GM12878 (cell line): ENCODE measurements around the gene MBD6. TPM values are rescaled to one million over a fixed set of nuclear protein-coding genes. Genes with fewer than 3 reads are reported as not detected.

ENCODE experiments used
- ATAC-seq: fragments of 200-7000 bp; cut with Tn5 transposase; 3 replicates; pipeline ENCODE4 v1.9.1; 2020; ENCODE audit warnings: mild to moderate bottlenecking, moderate library complexity
- BruUV-seq: library from RNA; stranded (reverse); fragments of 400-500 nt; replicated peaks from 2 replicates; lab custom pipeline; 2021; lab: Mats Ljungman, UMichigan
- CTCF ChIA-PET: fragments of 300-600 bp; sonication (Branson Sonifier 250); formaldehyde crosslinking; extraction: SDS; loops from one replicate; lab custom pipeline; 2021; ENCODE audit warnings: inconsistent platforms; lab: Yijun Ruan, JAX
- POLR2A ChIA-PET: fragments of 350-600 bp; formaldehyde crosslinking; extraction: SDS; loops from one replicate; lab custom pipeline; 2021; ENCODE audit warnings: inconsistent platforms; lab: Charles Lee
- RAD21 ChIA-PET: fragments of 300-600 bp; sonication (Branson Sonifier 250); formaldehyde crosslinking; loops from one replicate; lab custom pipeline; 2023; ENCODE audit warnings: antibody characterized with exemption; ENCODE audit not compliant: unreplicated experiment; lab: Charles Lee
- SMC1A ChIA-PET: fragments of 300-600 bp; sonication (Branson Sonifier 250); formaldehyde crosslinking; loops from one replicate; lab custom pipeline; 2023; ENCODE audit not compliant: unreplicated experiment, uncharacterized antibody; lab: Charles Lee
- DNase-seq: peaks from one replicate; pipeline ENCODE4 v3.0.0-alpha.2; 2011; ENCODE audit warnings: low read depth, low spot score
- FAIRE-seq: peaks from 3 replicates; lab custom pipeline; 2011; peaks lifted over from hg19 to GRCh38; lab: Jason Lieb, UNC
- H2AFZ ChIP-seq: 2 replicates; pipeline ENCODE4 v1.6.0; 2011; ENCODE audit warnings: low read depth, low read length, control low read depth; ENCODE audit not compliant: control insufficient read depth
- H3K27ac ChIP-seq: 2 replicates; pipeline ENCODE4 v1.5.1; 2011; ENCODE audit warnings: control low read depth; ENCODE audit not compliant: control insufficient read depth, insufficient read depth
- H3K27me3 ChIP-seq, 2 experiments: replicated peaks in 1 of 2; 2 replicates each; pipeline versions ENCODE4 v1.6.0 to v1.6.1; 2011; ENCODE audit warnings: low read length in 1 of 2; ENCODE audit not compliant: control insufficient read depth in 2 of 2, insufficient read depth in 2 of 2
- H3K36me3 ChIP-seq, 2 experiments: 2 replicates each; pipeline ENCODE4 v1.5.1; 2011; ENCODE audit warnings: low read length in 1 of 2; ENCODE audit not compliant: control insufficient read depth in 2 of 2, insufficient read depth in 2 of 2
- H3K4me1 ChIP-seq: 2 replicates; pipeline ENCODE4 v1.6.1; 2011; ENCODE audit warnings: mild to moderate bottlenecking, low read length, moderate library complexity, mixed read lengths; ENCODE audit not compliant: control insufficient read depth, insufficient read depth
- H3K4me2 ChIP-seq: 2 replicates; pipeline ENCODE4 v1.6.0; 2011; ENCODE audit warnings: control low read depth; ENCODE audit not compliant: control insufficient read depth, insufficient read depth
- H3K4me3 ChIP-seq: fragments of 200-600 bp; sonication (generic); 2 replicates; pipeline ENCODE4 v1.5.1; 2016
- H3K79me2 ChIP-seq: 2 replicates; pipeline ENCODE4 v1.6.0; 2011; ENCODE audit warnings: low read length; ENCODE audit not compliant: control insufficient read depth, insufficient read depth
- H3K9ac ChIP-seq: 2 replicates; pipeline ENCODE4 v1.8.0; 2011; ENCODE audit warnings: low read length, control low read depth, mixed read lengths; ENCODE audit not compliant: control insufficient read depth, insufficient read depth
- H3K9me3 ChIP-seq: replicated peaks from 3 replicates; pipeline ENCODE4 v1.5.1; 2011; ENCODE audit warnings: mild to moderate bottlenecking, low read length; ENCODE audit not compliant: control insufficient read depth, insufficient read depth
- H4K20me1 ChIP-seq: 2 replicates; pipeline ENCODE4 v1.6.0; 2011; ENCODE audit not compliant: control insufficient read depth, insufficient read depth
- CEBPB ChIP-seq, 2 experiments: fragments of 150-350 bp in 1 of 2; IDR thresholded peaks; 2 replicates each; pipeline ENCODE4 v1.6.1; 2012 to 2014; ENCODE audit warnings: low read depth in 2 of 2, low read length in 2 of 2, borderline replicate concordance in 1 of 2, inconsistent platforms in 1 of 2
- CTCF ChIP-seq, 3 experiments: IDR thresholded peaks in 2 of 3; conservative IDR thresholded peaks in 1 of 3; 2 replicates each; pipeline ENCODE4 v1.5.1; 2011; ENCODE audit warnings: low read depth in 3 of 3, low read length in 3 of 3, mild to moderate bottlenecking in 3 of 3, control low read depth in 2 of 3, moderate library complexity in 2 of 3, inconsistent platforms in 1 of 3, mixed read lengths in 1 of 3; ENCODE audit not compliant: control insufficient read depth in 2 of 3, insufficient read depth in 1 of 3; ENCODE audit errors: extremely low read depth in 1 of 3
- DPF2 ChIP-seq: fragments of 450-650 bp; IDR thresholded peaks from 2 replicates; pipeline ENCODE4 v1.6.1; 2017; ENCODE audit warnings: mild to moderate bottlenecking
- EGR1 ChIP-seq, 2 experiments: IDR thresholded peaks; 1 replicate in 1 of 2; 2 replicates in 1 of 2; pipeline ENCODE4 v1.6.1; 2011 to 2012; ENCODE audit warnings: low read depth in 2 of 2, low read length in 2 of 2, borderline replicate concordance in 1 of 2, mild to moderate bottlenecking in 1 of 2, moderate library complexity in 1 of 2
- ETV6 ChIP-seq, 2 experiments: fragments of 450-650 bp in 1 of 2; IDR thresholded peaks in 1 of 2; conservative IDR thresholded peaks in 1 of 2; 2 replicates each; pipeline ENCODE4 v1.6.1; 2014; ENCODE audit warnings: antibody characterized with exemption in 1 of 2, borderline replicate concordance in 1 of 2, low read depth in 1 of 2, mild to moderate bottlenecking in 1 of 2, moderate library complexity in 1 of 2
- FOXK2 ChIP-seq: fragments of 450-650 bp; IDR thresholded peaks from 2 replicates; pipeline ENCODE4 v1.6.1; 2017; ENCODE audit warnings: mild to moderate bottlenecking, moderate library complexity
- HCFC1 ChIP-seq: fragments of 150-350 bp; IDR thresholded peaks from 2 replicates; pipeline ENCODE4 v1.6.1; 2014; ENCODE audit warnings: low read length
- HDAC6 ChIP-seq: fragments of 200-600 bp; sonication (generic); IDR thresholded peaks from one replicate; pipeline ENCODE4 v1.8.0; 2017; ENCODE audit warnings: antibody characterized with exemption; ENCODE audit not compliant: unreplicated experiment
- MAX ChIP-seq: IDR thresholded peaks from 2 replicates; pipeline ENCODE4 v1.6.1; 2012; ENCODE audit warnings: low read depth, low read length, improper control_type of control experiment
- MEF2B ChIP-seq: fragments of 450-650 bp; IDR thresholded peaks from 2 replicates; pipeline ENCODE4 v1.6.1; 2018; ENCODE audit warnings: mild to moderate bottlenecking, moderate library complexity; ENCODE audit not compliant: partially characterized antibody, poor library complexity, severe bottlenecking
- MLLT1 ChIP-seq: fragments of 450-650 bp; IDR thresholded peaks from 2 replicates; pipeline ENCODE4 v1.6.1; 2016; ENCODE audit warnings: mild to moderate bottlenecking
- MYB ChIP-seq: fragments of 150-350 bp; IDR thresholded peaks from 2 replicates; pipeline ENCODE4 v1.6.1; 2014; ENCODE audit warnings: mild to moderate bottlenecking, low read depth, low read length, borderline replicate concordance
- PML ChIP-seq: IDR thresholded peaks from 2 replicates; pipeline ENCODE4 v1.6.1; 2012; ENCODE audit warnings: low read length, inconsistent platforms
- SMARCA5 ChIP-seq: fragments of 450-650 bp; IDR thresholded peaks from 2 replicates; pipeline ENCODE4 v1.6.1; 2017; ENCODE audit warnings: mild to moderate bottlenecking
- SREBF1 ChIP-seq: IDR thresholded peaks from 2 replicates; pipeline ENCODE4 v1.6.1; 2012; ENCODE audit warnings: mild to moderate bottlenecking, low read length
- TCF12 ChIP-seq: IDR thresholded peaks from 2 replicates; pipeline ENCODE4 v1.6.1; 2011; ENCODE audit warnings: low read depth, mild to moderate bottlenecking, low read length
- TCF3 ChIP-seq: IDR thresholded peaks from 2 replicates; pipeline ENCODE4 v1.6.1; 2012; ENCODE audit warnings: low read depth, mild to moderate bottlenecking, low read length, borderline replicate concordance; ENCODE audit not compliant: insufficient read depth
- YBX1 ChIP-seq: fragments of 450-650 bp; IDR thresholded peaks from 2 replicates; pipeline ENCODE4 v1.6.1; 2016; ENCODE audit warnings: antibody characterized with exemption
- YY1 ChIP-seq: IDR thresholded peaks from 2 replicates; pipeline ENCODE4 v1.6.1; 2011; ENCODE audit warnings: low read depth, mild to moderate bottlenecking, low read length
- WGBS: methylation state at CpG from one replicate; pipeline ENCODE4 v1.1.6; 2016; ENCODE audit warnings: low lambda C conversion rate; ENCODE audit not compliant: insufficient replicate concordance, insufficient coverage; ENCODE audit errors: missing lambda C conversion rate; 5-methylcytosine and 5-hydroxymethylcytosine counted together
- in situ Hi-C: fragments of 300-500 bp; cut with MboI; formaldehyde crosslinking; loops from 9 replicates; pipeline ENCODE4 v1.14.3; 2018; ENCODE audit warnings: mixed read lengths
- intact Hi-C: fragments of 100-400 bp; cut with micrococcal nuclease; formaldehyde crosslinking; loops from one replicate; pipeline ENCODE4 v1.14.2; 2022; ENCODE audit not compliant: unreplicated experiment
- polyA plus RNA-seq, 11 experiments: library from polyadenylated mRNA; depleted of rRNA in 4 of 11; unstranded in 6 of 11; stranded (reverse) in 5 of 11; fragments of >200 nt; fragmentation: Nextera tagmentation in 4 of 11; fragmentation: Illumina TruSeq in 1 of 11; extraction: Ambion mirVana in 4 of 11; extraction: Trizol in 1 of 11; gene quantifications; 1 replicate in 1 of 11; 2 replicates in 10 of 11; pipeline versions ENCODE4 v1.2.1 to v1.2.3, GENCODE V29; 2011 to 2016; ENCODE audit warnings: inconsistent platforms in 2 of 11, missing spikeins in 2 of 11, low read depth in 1 of 11
- total RNA-seq, 4 experiments: library from RNA; depleted of rRNA in 3 of 4; stranded (reverse); fragments of >200 nt in 3 of 4; fragmentation: Illumina TruSeq in 1 of 4; extraction: Trizol in 1 of 4; gene quantifications; 2 replicates each; pipeline versions ENCODE4 v1.2.1 to v1.2.3, GENCODE V29; 2013 to 2021

MBD6 gene
- total and polyA plus RNA-seq, 10 of the 15 experiments (the other 5 are each of a cell fraction or from before 2014, with no cell fraction given), result 1.5 to 52.7 (median 6.8) TPM

- CTCF ChIA-PET, result interaction anchor here (4.3 kb wide), 1 partner anchor 22 kb away, joined by 19 read pairs; no protein-coding TSS in a partner anchor
- Histone ChIP-seq H3K9me3 (no peaks in the 10 kb centered on the region), H3K9ac (no peak overlapping the region), H3K79me2 (no peaks in the 10 kb centered on the region), H2AFZ (no peak overlapping the region), H3K4me2 (no peak overlapping the region), H3K27me3 (no peaks in the 10 kb centered on the region), H3K27ac (no peak overlapping the region), H3K4me3 (no peak overlapping the region), H3K36me3 (no peaks in the 10 kb centered on the region), H3K4me1 (no peaks in the 10 kb centered on the region), H4K20me1 (no peaks in the 10 kb centered on the region)
- 34% methylated on average over 2 of the region's 2 CpGs for WGBS
- intact Hi-C loops, result no loop called here
- TF ChIP-seq TCF3, result no peak
- no peak for TF ChIP-seq MAX
- TF ChIP-seq MYB, result no peak
- TF ChIP-seq TCF12, result no peak
- TF ChIP-seq HCFC1, result no peak
- no peak for TF ChIP-seq PML
- TF ChIP-seq SREBF1, result no peak
- TF ChIP-seq MEF2B, result no peak
- TF ChIP-seq ETV6 (conservative IDR thresholded peaks at IDR 0.05 in 1 of 2, IDR thresholded peaks at IDR 0.05 in 1 of 2; ENCODE audit: borderline replicate concordance in 1 of 2, low read depth in 1 of 2), result no peak
- TF ChIP-seq HDAC6, result no peak
- no peak for TF ChIP-seq CTCF (IDR thresholded peaks at IDR 0.05 in 2 of 3, conservative IDR thresholded peaks at IDR 0.05 in 1 of 3; ENCODE audit: control insufficient read depth in 2 of 3, extremely low read depth in 1 of 3, insufficient read depth in 1 of 3, low read depth in 3 of 3, low read length in 3 of 3)
- no peak for TF ChIP-seq YY1
- no peak for TF ChIP-seq FOXK2
- no peak for TF ChIP-seq SMARCA5
- TF ChIP-seq MLLT1, result no peak
- TF ChIP-seq EGR1 (IDR thresholded peaks at IDR 0.05; ENCODE audit: borderline replicate concordance in 1 of 2, low read depth in 2 of 2, low read length in 2 of 2), result no peak
- no peak for TF ChIP-seq DPF2
- no peak for TF ChIP-seq CEBPB (IDR thresholded peaks at IDR 0.05; ENCODE audit: borderline replicate concordance in 1 of 2, low read depth in 2 of 2, low read length in 2 of 2)
- no peak for TF ChIP-seq YBX1
- POLR2A ChIA-PET, result no interaction called here
- RAD21 ChIA-PET, result no interaction called here
- in situ Hi-C loops, result no loop called here
- SMC1A ChIA-PET, result interaction anchor here (1.0 kb wide), 1 partner anchor 8 kb away, joined by 3 read pairs; no protein-coding TSS in a partner anchor
- no TSS peak for BruUV-seq
- ATAC-seq, result no peak
- FAIRE-seq, result no peak
- DNase-seq, result no peak
Observed at GRCh38 chr12:57560516-57560915, 37.9 kb downstream of the MBD6 start.
